Measurements from ENCODE around the gene CARNS1.

DNA sequence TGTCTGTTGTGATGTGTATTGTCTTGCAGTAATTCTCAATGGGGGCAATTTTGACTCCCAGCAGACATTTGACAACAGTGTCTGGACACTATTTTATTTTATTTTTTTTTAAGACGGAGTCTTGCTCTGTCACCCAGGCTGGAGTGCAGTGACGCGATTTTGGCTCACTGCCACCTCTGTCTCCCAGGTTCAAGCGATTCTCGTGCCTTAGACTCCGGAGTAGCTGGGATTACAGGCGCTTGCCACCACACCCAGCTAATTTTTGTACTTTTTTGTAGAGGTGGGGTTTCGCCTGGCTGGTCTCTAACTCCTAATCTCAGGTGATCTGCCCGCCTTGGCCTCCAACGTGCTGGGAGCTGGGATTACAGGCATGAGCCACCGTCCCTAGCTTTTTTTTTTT lies 14.2 kb downstream of the CARNS1 start:
- TF ChIP-seq, protein P1, sequence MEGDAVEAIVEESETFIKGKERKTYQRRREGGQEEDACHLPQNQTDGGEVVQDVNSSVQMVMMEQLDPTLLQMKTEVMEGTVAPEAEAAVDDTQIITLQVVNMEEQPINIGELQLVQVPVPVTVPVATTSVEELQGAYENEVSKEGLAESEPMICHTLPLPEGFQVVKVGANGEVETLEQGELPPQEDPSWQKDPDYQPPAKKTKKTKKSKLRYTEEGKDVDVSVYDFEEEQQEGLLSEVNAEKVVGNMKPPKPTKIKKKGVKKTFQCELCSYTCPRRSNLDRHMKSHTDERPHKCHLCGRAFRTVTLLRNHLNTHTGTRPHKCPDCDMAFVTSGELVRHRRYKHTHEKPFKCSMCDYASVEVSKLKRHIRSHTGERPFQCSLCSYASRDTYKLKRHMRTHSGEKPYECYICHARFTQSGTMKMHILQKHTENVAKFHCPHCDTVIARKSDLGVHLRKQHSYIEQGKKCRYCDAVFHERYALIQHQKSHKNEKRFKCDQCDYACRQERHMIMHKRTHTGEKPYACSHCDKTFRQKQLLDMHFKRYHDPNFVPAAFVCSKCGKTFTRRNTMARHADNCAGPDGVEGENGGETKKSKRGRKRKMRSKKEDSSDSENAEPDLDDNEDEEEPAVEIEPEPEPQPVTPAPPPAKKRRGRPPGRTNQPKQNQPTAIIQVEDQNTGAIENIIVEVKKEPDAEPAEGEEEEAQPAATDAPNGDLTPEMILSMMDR (conservative IDR thresholded peaks at IDR 0.05 in 1 of 2, IDR thresholded peaks at IDR 0.05 in 1 of 2; ENCODE audit: extremely low read depth in 1 of 2, insufficient read depth in 1 of 2, low read depth in 1 of 2, low read length in 2 of 2) = no peak
- TF ChIP-seq EZH2 (IDR thresholded peaks at IDR 0.05; ENCODE audit: borderline replicate concordance, low read length) = no peak

Measured in mammary epithelial cell (primary cell).